Measurements from ENCODE around the gene PLA2G5.
"Not testable (repeated sequence)": the region's sequence is repeated elsewhere in the genome, so short reads cannot be mapped to it uniquely, and the experiment has no call there.

The PLA2G5 gene

GRCh38 chr1:20123722-20124455, 53.9 kb downstream of the PLA2G5 start:
- DNase-seq, result no peak

GRCh38 chr1:20124456-20125057, 54.6 kb downstream of the PLA2G5 start:
- DNase-seq, result no peak

DNA sequence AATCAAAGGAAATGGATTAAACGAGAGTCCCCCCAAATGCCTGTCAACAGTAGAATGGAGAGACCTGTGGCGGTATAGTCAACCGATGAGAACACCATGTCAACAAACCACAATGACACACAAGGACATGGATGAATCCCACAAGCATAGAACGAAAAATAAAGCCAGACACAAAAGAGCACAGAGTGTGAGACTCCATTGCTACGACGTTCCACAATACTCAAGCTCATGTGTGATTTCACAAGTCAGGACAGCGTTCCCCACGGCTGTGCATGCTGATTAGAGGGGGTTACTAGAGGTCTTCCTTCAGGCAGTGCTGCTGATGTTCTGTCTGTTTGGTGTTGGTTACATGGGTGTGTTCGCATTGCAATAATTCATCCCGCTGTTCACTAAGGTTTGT, 55.1 kb downstream of the PLA2G5 start:
- no peak for DNase-seq

DNA sequence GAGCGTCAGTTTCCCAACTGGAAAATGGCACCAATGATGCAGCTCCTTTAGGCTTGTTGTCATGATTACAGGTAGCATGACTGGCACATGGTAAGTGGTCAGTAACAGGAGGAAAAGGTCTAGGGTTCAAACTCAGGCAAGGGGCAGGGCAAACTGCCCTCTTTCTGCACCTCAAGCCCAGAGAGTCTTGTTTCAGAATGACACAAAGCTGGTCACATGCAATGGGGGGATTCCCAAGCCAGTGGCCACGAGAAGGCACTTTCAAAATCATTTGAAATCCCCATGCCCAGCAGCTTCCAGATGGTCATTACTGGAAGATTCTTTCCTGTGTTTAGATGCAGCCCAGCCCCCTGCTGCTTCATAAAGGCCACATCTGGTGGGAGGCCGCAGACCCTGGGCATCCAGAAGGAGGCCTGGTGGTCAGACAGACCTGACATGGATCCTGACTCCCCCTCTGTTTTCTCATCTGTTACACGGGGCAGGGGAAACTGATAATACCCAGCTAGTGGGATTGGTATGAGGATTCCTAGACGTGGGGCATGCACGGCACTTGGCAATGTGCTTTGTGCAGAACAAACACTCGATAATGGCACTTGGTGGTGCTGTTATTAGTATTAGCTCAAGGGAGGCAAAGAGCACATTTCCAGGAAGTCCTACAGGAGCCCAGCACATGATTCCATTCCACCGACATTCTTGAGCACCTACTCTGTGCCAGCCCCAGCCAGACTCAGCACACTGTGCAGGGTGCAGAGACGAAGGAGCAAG, 56.2 kb downstream of the PLA2G5 start:
- no peak for DNase-seq

DNA sequence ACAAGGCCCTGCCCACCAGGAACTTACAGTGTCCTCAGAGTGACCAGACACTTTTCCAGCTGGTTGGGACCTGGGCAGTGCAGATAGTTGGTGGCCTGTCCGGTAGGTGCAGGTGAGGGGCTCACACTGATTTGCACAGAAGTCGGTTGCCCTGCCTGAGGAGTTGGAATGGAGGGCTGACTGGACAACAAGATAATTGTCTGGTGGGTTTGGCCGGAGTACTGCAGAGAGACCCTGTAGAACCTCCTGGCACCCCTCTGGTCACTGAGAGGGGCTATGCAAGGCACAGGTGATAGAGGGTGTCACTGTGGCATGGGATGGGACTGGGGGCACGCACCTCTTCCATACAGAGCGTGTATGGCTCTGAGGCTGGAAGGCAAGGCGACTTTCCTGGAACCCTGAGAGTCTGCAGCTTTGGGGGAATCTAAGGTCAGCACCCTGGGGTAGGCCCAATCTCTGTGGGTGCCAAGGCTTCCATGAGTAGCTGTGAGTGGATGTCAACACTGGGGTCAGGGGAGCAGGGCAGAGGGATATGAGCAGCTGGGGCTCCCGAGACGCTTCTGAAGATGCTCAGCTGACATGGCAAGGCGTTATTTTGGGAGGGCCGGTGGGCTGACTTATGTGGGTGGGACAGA, 56.9 kb downstream of the PLA2G5 start:
- no peak for DNase-seq

GRCh38 chr1:20130518-20130917, 60.5 kb downstream of the PLA2G5 start:
- DNase-seq, result not testable (repeated sequence)

GRCh38 chr1:20134995-20135394, 65.0 kb downstream of the PLA2G5 start:
- DNase-seq, result no peak

DNA sequence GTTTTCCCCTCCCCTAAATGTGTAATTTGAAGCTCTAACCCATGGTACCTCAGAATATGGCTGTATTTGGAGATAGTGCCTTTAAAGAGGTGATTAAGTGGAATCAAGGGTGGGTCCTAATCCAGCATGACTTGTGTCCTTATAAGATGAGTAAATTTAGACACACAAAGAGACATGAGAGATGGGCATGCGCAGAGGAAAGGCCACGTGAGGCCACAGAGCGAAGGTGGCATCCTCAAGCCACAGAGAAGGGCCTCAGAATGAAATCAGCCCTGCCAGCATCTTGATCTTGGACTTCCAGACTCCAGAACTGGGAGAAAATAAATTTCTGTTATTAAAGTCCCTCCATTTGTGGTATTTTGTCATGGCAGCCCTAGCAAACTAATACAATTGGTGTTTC, 66.3 kb downstream of the PLA2G5 start:
- DNase-seq, result no peak

DNA sequence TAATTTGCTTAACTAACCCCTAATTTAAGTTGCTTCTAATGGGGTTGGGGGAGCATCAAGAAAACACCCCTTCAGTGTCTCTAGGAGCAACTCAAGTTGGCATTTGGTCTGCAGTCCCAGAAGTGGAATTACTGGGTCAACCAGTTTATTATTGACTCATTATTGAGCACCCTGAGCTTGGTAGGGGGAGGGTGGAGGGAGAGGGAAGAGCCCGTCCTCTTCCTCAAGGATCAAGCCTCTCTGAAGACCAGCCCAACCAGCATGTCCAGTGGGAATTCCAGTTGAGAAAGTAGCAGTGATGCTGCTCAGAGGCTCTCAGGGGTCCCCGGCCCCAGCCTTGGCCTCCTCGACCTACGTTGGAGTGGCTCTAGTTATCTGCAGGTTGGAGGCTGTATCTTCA, 67.1 kb downstream of the PLA2G5 start:
- no peak for DNase-seq

GRCh38 chr1:20137604-20138003, 67.6 kb downstream of the PLA2G5 start:
- no peak for DNase-seq

DNA sequence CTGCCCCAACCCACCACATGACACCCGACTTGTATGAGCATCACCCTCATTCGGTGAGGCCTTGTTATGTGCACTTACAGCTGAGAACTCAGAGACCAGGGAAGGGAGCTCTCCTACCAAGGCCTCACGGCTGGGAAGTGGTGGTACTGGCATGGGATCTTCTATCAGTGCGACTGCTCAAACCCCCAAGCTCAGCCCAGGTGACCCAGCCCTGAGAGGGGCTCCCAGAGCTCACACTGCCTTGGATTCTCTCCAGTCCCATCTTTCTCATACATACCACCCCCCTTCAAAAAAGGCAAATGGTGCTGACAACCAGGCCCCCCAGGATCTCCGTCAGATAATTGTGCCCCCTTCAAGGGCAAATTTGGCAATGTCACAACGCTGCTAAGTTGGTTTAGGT, 68.4 kb downstream of the PLA2G5 start:
- no peak for DNase-seq

DNA sequence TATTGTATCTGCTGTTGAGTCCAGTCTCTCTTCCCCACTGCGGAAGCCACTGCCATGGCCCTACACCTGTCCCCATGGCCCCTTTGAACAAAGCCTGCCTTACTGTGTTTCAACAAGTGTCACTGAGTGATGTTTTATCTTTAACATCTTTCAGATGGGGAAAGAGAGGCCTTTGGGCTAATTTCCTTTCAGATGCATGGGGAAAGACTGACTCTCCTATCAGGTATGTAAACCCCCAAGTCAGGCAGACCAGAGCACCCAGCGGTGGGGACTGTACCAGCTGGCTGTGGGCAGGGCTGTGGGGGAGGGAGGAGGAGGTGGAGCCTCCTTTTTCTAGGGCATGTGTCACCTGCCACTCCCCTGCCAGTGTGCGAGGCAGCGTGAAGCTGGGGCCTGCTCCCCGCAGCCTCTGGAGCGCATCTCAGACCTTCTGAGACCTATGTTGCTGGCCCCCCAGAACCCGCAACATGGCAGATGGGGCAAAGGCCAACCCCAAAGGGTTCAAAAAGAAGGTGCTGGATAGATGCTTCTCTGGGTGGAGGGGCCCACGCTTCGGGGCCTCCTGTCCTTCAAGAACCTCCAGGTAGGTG, 69.1 kb downstream of the PLA2G5 start, which contains the start of gene PLA2G2F:
PLA2G2F (plus strand) TSS at position 363 of the 590 bp plus-strand sequence; CDS start at position 468, 105 bp downstream.
- DNase-seq, result no peak

GRCh38 chr1:20139776-20140612, 70.0 kb downstream of the PLA2G5 start:
- no peak for DNase-seq

- DNase-seq, result no peak
These were observed 71.0 kb downstream of the PLA2G5 start for GRCh38 chr1:20141001-20141400.

- DNase-seq, result no peak
These were observed 71.5 kb downstream of the PLA2G5 start for GRCh38 chr1:20141466-20141865.

Data from effector CD8-positive, alpha-beta T cell (primary cell).